ENCODE results near the gene NAA40. TPM values are rescaled to one million over a fixed set of nuclear protein-coding genes. Genes with fewer than 3 reads are reported as not detected.

The NAA40 gene
- total and polyA plus RNA-seq, 2 of the 13 experiments (the other 11 are each of a cell fraction or from before 2014, with no cell fraction given), result 11.1 to 17.9 TPM

GRCh38 chr11:63986156-63986931, 47.5 kb downstream of the NAA40 start, which contains the start of gene OTUB1 (continued):
- no peak for TF ChIP-seq KIAA2018 (CRISPR knock-in tag; IDR thresholded peaks at IDR 0.05; ENCODE audit: borderline replicate concordance)
- TF ChIP-seq ZNF629 (CRISPR knock-in tag; conservative IDR thresholded peaks at IDR 0.05), result no peak; the same call in 1 of the 2 replicates
- peak; percentile 91 for TF ChIP-seq DNMT1 (CRISPR knock-in tag; IDR thresholded peaks at IDR 0.05)
- peak; percentile 99 for TF ChIP-seq NR2C2 (CRISPR knock-in tag; IDR thresholded peaks at IDR 0.05; ENCODE audit: borderline replicate concordance)
- no peak for TF ChIP-seq MLLT10 (CRISPR knock-in tag; IDR thresholded peaks at IDR 0.05)
- TF ChIP-seq ZFP82 (CRISPR knock-in tag; IDR thresholded peaks at IDR 0.05; ENCODE audit: borderline replicate concordance), result no peak
- TF ChIP-seq GFI1 (CRISPR knock-in tag; IDR thresholded peaks at IDR 0.05; ENCODE audit: borderline replicate concordance), result 0 out of 2 replicates have a peak, but pooled peaks have one; percentile 58
- TF ChIP-seq MAF1 (CRISPR knock-in tag; IDR thresholded peaks at IDR 0.05; ENCODE audit: borderline replicate concordance), result peak; percentile 95; the same call in 1 of the 2 replicates
- TF ChIP-seq ZNF121 (CRISPR knock-in tag; IDR thresholded peaks at IDR 0.05), result peak; percentile 61; the same call in 1 of the 2 replicates
- TF ChIP-seq, protein P1, sequence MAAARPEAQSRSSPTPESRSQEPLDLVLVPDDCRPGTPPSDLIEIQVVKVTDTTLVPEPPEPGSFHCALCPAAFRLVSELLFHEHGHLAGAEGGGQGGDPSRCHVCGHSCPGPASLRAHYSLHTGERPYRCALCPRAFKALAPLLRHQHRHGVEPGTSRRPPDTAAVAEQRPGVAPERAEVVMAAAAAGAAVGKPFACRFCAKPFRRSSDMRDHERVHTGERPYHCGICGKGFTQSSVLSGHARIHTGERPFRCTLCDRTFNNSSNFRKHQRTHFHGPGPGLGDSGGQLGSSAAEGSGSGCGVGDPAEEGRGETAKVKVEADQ (CRISPR knock-in tag; IDR thresholded peaks at IDR 0.05; ENCODE audit: borderline replicate concordance), result peak; percentile 88
- peak; percentile 36 for TF ChIP-seq PAXIP1 (CRISPR knock-in tag; conservative IDR thresholded peaks at IDR 0.05)
- no peak for TF ChIP-seq TRIM24 (CRISPR knock-in tag; IDR thresholded peaks at IDR 0.05)
- no peak for TF ChIP-seq GPBP1L1 (CRISPR knock-in tag; IDR thresholded peaks at IDR 0.05)
